ENCODE measurements around the gene GPLD1.

Gene GPLD1

GRCh38 chr6:24451581-24452388 lies 37.6 kb downstream of the GPLD1 start:
- no peak overlapping the region for H3K18ac ChIP-seq (ENCODE audit: low read length)
- H3K4me3 ChIP-seq (ENCODE audit: low read length in 2 of 2): no peak overlapping the region
- no peak for DNase-seq (ENCODE audit: low spot score)
- no peak overlapping the region for H2BK120ac ChIP-seq (ENCODE audit: low read depth, low read length)
- no peak overlapping the region for H3K4ac ChIP-seq (ENCODE audit: low read length)
- no peak overlapping the region for H3K27ac ChIP-seq (replicated peaks; ENCODE audit: low read length)
- no peak overlapping the region for H3K9ac ChIP-seq (ENCODE audit: low read depth, low read length, poor library complexity)
- no peak overlapping the region for H2BK5ac ChIP-seq (ENCODE audit: low read length)
- no peak overlapping the region for H4K8ac ChIP-seq (ENCODE audit: low read depth, low read length)
- H3K9me3 ChIP-seq (replicated peaks in 1 of 2; ENCODE audit: control insufficient read depth in 2 of 2, insufficient read depth in 1 of 2, low read depth in 1 of 2, low read length in 2 of 2): no peaks in the 10 kb centered on the region
- no CpG with 5 or more reads among the region's 13 CpGs for WGBS, 2 donors (ENCODE audit: extremely low coverage in 2 of 2, insufficient read length in 2 of 2, insufficient replicate concordance in 1 of 2)
- H3K14ac ChIP-seq (ENCODE audit: low read length): no peak overlapping the region
- H3K4me1 ChIP-seq (ENCODE audit: control insufficient read depth in 2 of 2, insufficient read depth in 1 of 2, low read depth in 1 of 2, low read length in 2 of 2): peaks cover 0 to 1% of the 10 kb centered on the region in 2 donors
- H4K91ac ChIP-seq (ENCODE audit: low read depth, low read length, poor library complexity): no peak overlapping the region
- H3K79me1 ChIP-seq (ENCODE audit: low read depth, low read length): no peaks in the 10 kb centered on the region
- no peak overlapping the region for H2BK12ac ChIP-seq (ENCODE audit: low read length)
- no peak overlapping the region for H2BK15ac ChIP-seq (ENCODE audit: low read length)
- H3K36me3 ChIP-seq (replicated peaks in 1 of 2; ENCODE audit: control insufficient read depth in 2 of 2, insufficient read depth in 2 of 2, low read length in 2 of 2): no peaks in the 10 kb centered on the region
- no peak overlapping the region for H3K23ac ChIP-seq (ENCODE audit: low read depth, low read length, poor library complexity)
- no peak overlapping the region for H2AFZ ChIP-seq (ENCODE audit: low read length)
- H2AK5ac ChIP-seq (ENCODE audit: low read depth, low read length): no peak overlapping the region
- no peaks in the 10 kb centered on the region for H3K27me3 ChIP-seq (ENCODE audit: control insufficient read depth in 3 of 3, insufficient read depth in 3 of 3, low read depth in 1 of 3, low read length in 3 of 3)
- H3K4me2 ChIP-seq (ENCODE audit: insufficient read depth, low read length, poor library complexity, severe bottlenecking): no peak overlapping the region

- no peak overlapping the region for H3K4me2 ChIP-seq (ENCODE audit: insufficient read depth, low read length, poor library complexity, severe bottlenecking)
- no peak overlapping the region for H2BK15ac ChIP-seq (ENCODE audit: low read length)
- no peak overlapping the region for H2BK12ac ChIP-seq (ENCODE audit: low read length)
- H4K91ac ChIP-seq (ENCODE audit: low read depth, low read length, poor library complexity): no peak overlapping the region
- no peak overlapping the region for H3K18ac ChIP-seq (ENCODE audit: low read length)
- H3K4ac ChIP-seq (ENCODE audit: low read length): no peak overlapping the region
- no peak for DNase-seq (ENCODE audit: low spot score)
- no peak overlapping the region for H3K23ac ChIP-seq (ENCODE audit: low read depth, low read length, poor library complexity)
- no peak overlapping the region for H3K4me3 ChIP-seq (ENCODE audit: low read length in 2 of 2)
- H3K9me3 ChIP-seq (replicated peaks in 1 of 2; ENCODE audit: control insufficient read depth in 2 of 2, insufficient read depth in 1 of 2, low read depth in 1 of 2, low read length in 2 of 2): no peaks in the 10 kb centered on the region
- no CpG with 5 or more reads among the region's 9 CpGs for WGBS, 2 donors (ENCODE audit: extremely low coverage in 2 of 2, insufficient read length in 2 of 2, insufficient replicate concordance in 1 of 2)
- no peaks in the 10 kb centered on the region for H3K27me3 ChIP-seq (ENCODE audit: control insufficient read depth in 3 of 3, insufficient read depth in 3 of 3, low read depth in 1 of 3, low read length in 3 of 3)
- no peak overlapping the region for H2AK5ac ChIP-seq (ENCODE audit: low read depth, low read length)
- H2BK5ac ChIP-seq (ENCODE audit: low read length): no peak overlapping the region
- H3K4me1 ChIP-seq (ENCODE audit: control insufficient read depth in 2 of 2, insufficient read depth in 1 of 2, low read depth in 1 of 2, low read length in 2 of 2): peaks cover 0 to 2% of the 10 kb centered on the region in 2 donors
- no peak overlapping the region for H2AFZ ChIP-seq (ENCODE audit: low read length)
- H2BK120ac ChIP-seq (ENCODE audit: low read depth, low read length): no peak overlapping the region
- H3K79me1 ChIP-seq (ENCODE audit: low read depth, low read length): no peaks in the 10 kb centered on the region
- no peaks in the 10 kb centered on the region for H3K36me3 ChIP-seq (replicated peaks in 1 of 2; ENCODE audit: control insufficient read depth in 2 of 2, insufficient read depth in 2 of 2, low read length in 2 of 2)
- H3K14ac ChIP-seq (ENCODE audit: low read length): no peak overlapping the region
- no peak overlapping the region for H4K8ac ChIP-seq (ENCODE audit: low read depth, low read length)
- no peak overlapping the region for H3K27ac ChIP-seq (replicated peaks; ENCODE audit: low read length)
- no peak overlapping the region for H3K9ac ChIP-seq (ENCODE audit: low read depth, low read length, poor library complexity)
Measured at GRCh38 chr6:24448828-24449525, 40.4 kb downstream of the GPLD1 start.

GRCh38 chr6:24448396-24448795 lies 41.0 kb downstream of the GPLD1 start:
- Histone ChIP-seq H2BK12ac (ENCODE audit: low read length) (no peak overlapping the region), H3K36me3 (replicated peaks in 1 of 2; ENCODE audit: control insufficient read depth in 2 of 2, insufficient read depth in 2 of 2, low read length in 2 of 2) (no peaks in the 10 kb centered on the region), H4K8ac (ENCODE audit: low read depth, low read length) (no peak overlapping the region), H3K79me1 (ENCODE audit: low read depth, low read length) (no peaks in the 10 kb centered on the region), H3K9ac (ENCODE audit: low read depth, low read length, poor library complexity) (no peak overlapping the region), H3K4ac (ENCODE audit: low read length) (no peak overlapping the region), H3K4me2 (ENCODE audit: insufficient read depth, low read length, poor library complexity, severe bottlenecking) (no peak overlapping the region), H3K4me3 (ENCODE audit: low read length in 2 of 2) (no peak overlapping the region), H3K27ac (replicated peaks; ENCODE audit: low read length) (no peak overlapping the region), H2AFZ (ENCODE audit: low read length) (no peak overlapping the region), H2BK15ac (ENCODE audit: low read length) (no peak overlapping the region), H3K18ac (ENCODE audit: low read length) (no peak overlapping the region), H2BK5ac (ENCODE audit: low read length) (no peak overlapping the region), H3K9me3 (replicated peaks in 1 of 2; ENCODE audit: control insufficient read depth in 2 of 2, insufficient read depth in 1 of 2, low read depth in 1 of 2, low read length in 2 of 2) (no peaks in the 10 kb centered on the region), H2AK5ac (ENCODE audit: low read depth, low read length) (no peak overlapping the region), H3K14ac (ENCODE audit: low read length) (no peak overlapping the region), H3K4me1 (ENCODE audit: control insufficient read depth in 2 of 2, insufficient read depth in 1 of 2, low read depth in 1 of 2, low read length in 2 of 2) (peaks cover 0 to 2% of the 10 kb centered on the region in 2 donors), H4K91ac (ENCODE audit: low read depth, low read length, poor library complexity) (no peak overlapping the region), H2BK120ac (ENCODE audit: low read depth, low read length) (no peak overlapping the region), H3K23ac (ENCODE audit: low read depth, low read length, poor library complexity) (no peak overlapping the region), H3K27me3 (ENCODE audit: control insufficient read depth in 3 of 3, insufficient read depth in 3 of 3, low read depth in 1 of 3, low read length in 3 of 3) (no peaks in the 10 kb centered on the region)
- no CpG with 5 or more reads among the region's 4 CpGs for WGBS, 2 donors (ENCODE audit: extremely low coverage in 2 of 2, insufficient read length in 2 of 2, insufficient replicate concordance in 1 of 2)
- no peak for DNase-seq (ENCODE audit: low spot score)

GRCh38 chr6:24446670-24447069 lies 42.7 kb downstream of the GPLD1 start:
- Histone ChIP-seq H4K8ac (ENCODE audit: low read depth, low read length) (no peak overlapping the region), H3K9me3 (replicated peaks in 1 of 2; ENCODE audit: control insufficient read depth in 2 of 2, insufficient read depth in 1 of 2, low read depth in 1 of 2, low read length in 2 of 2) (no peaks in the 10 kb centered on the region), H2AFZ (ENCODE audit: low read length) (no peak overlapping the region), H3K14ac (ENCODE audit: low read length) (no peak overlapping the region), H3K23ac (ENCODE audit: low read depth, low read length, poor library complexity) (no peak overlapping the region), H2BK12ac (ENCODE audit: low read length) (no peak overlapping the region), H3K27ac (replicated peaks; ENCODE audit: low read length) (no peak overlapping the region), H4K91ac (ENCODE audit: low read depth, low read length, poor library complexity) (no peak overlapping the region), H3K79me1 (ENCODE audit: low read depth, low read length) (no peaks in the 10 kb centered on the region), H3K9ac (ENCODE audit: low read depth, low read length, poor library complexity) (no peak overlapping the region), H3K27me3 (ENCODE audit: control insufficient read depth in 3 of 3, insufficient read depth in 3 of 3, low read depth in 1 of 3, low read length in 3 of 3) (no peaks in the 10 kb centered on the region), H3K18ac (ENCODE audit: low read length) (no peak overlapping the region), H3K4ac (ENCODE audit: low read length) (no peak overlapping the region), H3K4me3 (ENCODE audit: low read length in 2 of 2) (no peak overlapping the region), H3K36me3 (replicated peaks in 1 of 2; ENCODE audit: control insufficient read depth in 2 of 2, insufficient read depth in 2 of 2, low read length in 2 of 2) (no peaks in the 10 kb centered on the region), H2BK120ac (ENCODE audit: low read depth, low read length) (no peak overlapping the region), H2BK5ac (ENCODE audit: low read length) (no peak overlapping the region), H2AK5ac (ENCODE audit: low read depth, low read length) (no peak overlapping the region), H2BK15ac (ENCODE audit: low read length) (no peak overlapping the region), H3K4me1 (ENCODE audit: control insufficient read depth in 2 of 2, insufficient read depth in 1 of 2, low read depth in 1 of 2, low read length in 2 of 2) (peaks cover 0 to 2% of the 10 kb centered on the region in 2 donors), H3K4me2 (ENCODE audit: insufficient read depth, low read length, poor library complexity, severe bottlenecking) (no peak overlapping the region)
- no CpG with 5 or more reads among the region's 7 CpGs for WGBS, 2 donors (ENCODE audit: extremely low coverage in 2 of 2, insufficient read length in 2 of 2, insufficient replicate concordance in 1 of 2)
- DNase-seq (ENCODE audit: low spot score): no peak

All from neuronal stem cell (in vitro differentiated cells).